ENCODE data around the gene KCNH1.

Gene KCNH1

DNA sequence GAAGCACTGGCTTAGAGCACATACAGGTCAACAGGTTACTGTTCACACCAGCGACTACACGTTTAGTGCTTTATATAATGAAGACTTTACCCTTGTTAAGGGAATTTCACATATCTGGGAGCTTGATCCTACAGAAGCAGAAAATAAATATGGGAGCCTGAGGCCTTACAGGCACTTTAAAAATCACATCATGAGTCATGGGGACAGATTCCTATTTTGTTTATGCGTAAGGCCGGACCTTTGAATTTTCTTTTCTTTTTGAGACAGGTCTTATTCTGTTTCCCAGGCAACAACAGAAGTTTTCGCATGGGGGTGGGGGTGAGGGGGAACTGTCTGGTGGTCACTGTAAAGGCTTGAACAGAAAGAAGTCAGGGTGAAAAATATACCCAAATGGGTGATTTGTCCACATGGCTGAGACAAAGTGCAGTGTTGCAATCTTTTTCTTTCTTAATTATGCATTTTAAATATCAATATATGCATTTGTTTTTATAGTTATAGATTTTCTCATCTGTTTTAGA is 276.7 kb downstream of the KCNH1 start:
- DNase-seq (ENCODE audit: low spot score) = no peak

DNA sequence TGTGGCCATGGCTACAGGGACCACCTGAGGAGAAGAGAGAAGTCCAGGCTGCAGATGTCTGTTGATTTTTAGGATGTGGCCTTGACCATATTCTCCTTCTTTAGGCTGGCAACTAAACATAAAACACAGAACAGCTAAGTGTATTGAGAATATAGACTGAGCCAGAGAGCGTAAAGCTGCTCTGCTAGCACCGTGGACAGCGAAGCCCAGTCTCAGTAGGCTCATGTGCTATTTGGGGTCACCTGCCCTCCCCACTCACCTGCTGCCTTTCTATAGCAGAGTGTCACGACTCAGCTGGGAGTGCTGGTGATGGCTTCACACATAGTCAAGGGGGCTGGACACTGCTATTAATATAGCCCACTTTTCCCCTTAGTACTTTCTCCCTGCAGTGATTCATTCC is 278.5 kb downstream of the KCNH1 start:
- DNase-seq (ENCODE audit: low spot score) = no peak

DNA sequence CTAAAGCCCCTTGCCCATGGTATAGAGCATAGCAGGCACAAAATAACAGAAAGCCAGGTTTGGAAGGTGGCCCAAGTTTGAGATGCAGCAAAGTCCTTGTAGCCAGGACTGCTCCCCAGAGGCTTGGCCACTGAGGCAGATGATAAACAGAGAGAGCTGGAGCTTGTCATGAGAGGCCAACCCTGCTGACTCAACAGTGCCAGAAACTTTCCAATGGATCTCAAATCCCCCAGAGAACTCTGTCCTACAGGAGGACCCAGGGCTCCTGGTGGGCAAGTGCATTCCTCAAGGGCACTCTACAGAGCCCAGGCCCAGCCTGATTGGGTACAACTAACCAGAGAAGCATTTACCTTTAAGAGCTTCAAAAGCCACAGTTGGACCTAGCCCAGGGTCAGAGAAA is 280.7 kb downstream of the KCNH1 start:
- DNase-seq (ENCODE audit: low spot score) = no peak

- DNase-seq (ENCODE audit: low spot score) = no peak
Measured at GRCh38 chr1:210850556-210850955, 283.4 kb downstream of the KCNH1 start.

GRCh38 chr1:210848474-210848873 is 285.5 kb downstream of the KCNH1 start:
- DNase-seq (ENCODE audit: low spot score) = no peak

GRCh38 chr1:210841926-210842625 is 291.9 kb downstream of the KCNH1 start:
- no peak for DNase-seq (ENCODE audit: low spot score)

DNA sequence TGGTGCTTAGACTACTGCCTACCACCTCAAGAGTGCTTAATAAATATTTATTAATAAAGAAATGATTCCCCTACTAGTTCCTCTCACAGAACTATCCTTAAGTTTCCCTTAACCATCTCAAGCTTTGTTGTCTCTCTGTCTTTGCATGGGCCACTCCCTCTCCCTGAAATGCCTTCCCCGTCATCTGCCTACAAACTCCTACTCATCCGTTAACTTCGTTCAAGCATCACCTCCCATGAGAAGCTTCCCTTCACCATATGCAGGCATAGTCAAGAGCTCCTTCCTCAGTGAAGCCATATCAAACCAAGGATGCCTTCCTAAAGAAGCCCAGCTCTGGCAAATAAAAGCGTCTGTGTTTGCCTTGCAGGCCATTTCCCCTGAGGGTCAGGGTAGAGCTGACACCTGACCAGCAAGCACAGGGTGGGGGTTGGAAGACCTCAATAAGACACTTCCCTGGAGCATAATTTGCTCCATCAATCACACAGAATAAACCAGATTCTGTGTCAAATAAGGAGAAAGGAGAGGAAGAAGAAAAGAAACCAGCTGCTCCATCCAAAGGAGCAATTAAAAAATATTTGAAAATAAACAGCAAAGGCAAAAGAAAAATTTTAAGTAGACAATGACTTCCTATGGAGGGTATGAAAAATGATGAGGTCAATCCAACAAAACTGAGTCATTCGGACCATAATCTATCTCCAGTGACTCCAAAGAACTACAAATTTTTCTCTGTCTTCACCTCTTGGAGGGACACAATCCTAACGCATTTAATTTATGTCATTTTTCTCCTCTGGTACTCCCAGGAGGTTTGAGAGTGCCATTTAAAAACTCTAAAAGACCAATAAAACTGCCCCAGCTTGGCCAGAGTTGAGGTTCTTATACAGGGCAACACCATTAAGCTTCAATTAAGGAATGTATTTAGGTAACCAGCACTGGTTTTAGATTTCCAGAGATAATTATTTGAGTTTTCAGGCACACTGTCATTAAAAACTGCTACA is 303.6 kb downstream of the KCNH1 start:
- no peak for DNase-seq (ENCODE audit: low spot score)

DNA sequence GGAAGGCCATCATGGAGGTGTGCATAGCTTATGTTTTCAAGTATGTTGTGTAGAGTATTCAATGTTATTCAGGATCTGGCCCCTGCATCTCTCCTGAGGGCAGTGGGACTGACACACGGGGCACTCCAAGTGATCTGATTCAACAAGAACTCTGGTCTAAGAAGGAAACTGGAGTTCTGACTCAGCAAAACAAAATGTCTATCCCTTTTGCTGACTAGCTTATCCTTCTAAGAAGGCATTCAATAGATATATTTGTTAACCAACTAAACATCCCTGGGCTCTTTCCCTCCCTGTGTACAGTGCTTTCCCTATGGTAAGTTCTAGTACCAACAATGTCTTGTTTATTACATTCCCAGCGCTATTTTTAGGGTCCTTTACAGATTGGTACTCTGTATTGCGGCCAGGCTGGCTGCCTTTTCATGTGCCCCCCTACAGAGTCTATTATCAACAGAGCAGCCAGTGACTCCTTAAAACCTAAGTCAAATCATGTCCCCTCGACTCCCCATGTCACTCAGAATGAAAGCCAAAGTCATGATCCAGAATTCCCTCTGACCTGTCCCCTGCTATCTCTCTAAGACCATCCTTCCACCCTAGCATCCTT is 304.9 kb downstream of the KCNH1 start:
- DNase-seq (ENCODE audit: low spot score) = peak; percentile 36

- DNase-seq (ENCODE audit: low spot score) = no peak
Measured at GRCh38 chr1:210827481-210827880, 306.5 kb downstream of the KCNH1 start.

DNA sequence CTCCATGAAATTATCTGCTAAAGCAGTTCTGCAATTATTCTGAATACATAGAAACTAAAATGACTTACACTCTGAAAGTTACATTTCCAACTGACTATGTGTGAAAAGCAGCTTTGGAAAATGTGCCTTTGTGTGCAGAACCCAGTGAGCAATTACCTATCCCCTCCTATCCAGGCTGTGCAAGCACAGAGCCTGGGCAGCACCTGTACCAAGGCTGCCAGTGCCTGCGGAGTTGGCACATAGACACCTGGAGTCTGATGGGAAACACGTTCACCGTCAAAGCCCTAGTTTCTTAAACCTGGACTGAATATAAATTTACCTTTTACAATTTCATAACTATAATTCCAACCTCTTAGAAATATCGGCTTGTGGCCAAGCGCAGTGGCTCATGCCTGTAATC is 307.3 kb downstream of the KCNH1 start:
- no peak for DNase-seq (ENCODE audit: low spot score)

- no peak for DNase-seq (ENCODE audit: low spot score)
Measured at GRCh38 chr1:210822932-210823331, 311.0 kb downstream of the KCNH1 start.

DNA sequence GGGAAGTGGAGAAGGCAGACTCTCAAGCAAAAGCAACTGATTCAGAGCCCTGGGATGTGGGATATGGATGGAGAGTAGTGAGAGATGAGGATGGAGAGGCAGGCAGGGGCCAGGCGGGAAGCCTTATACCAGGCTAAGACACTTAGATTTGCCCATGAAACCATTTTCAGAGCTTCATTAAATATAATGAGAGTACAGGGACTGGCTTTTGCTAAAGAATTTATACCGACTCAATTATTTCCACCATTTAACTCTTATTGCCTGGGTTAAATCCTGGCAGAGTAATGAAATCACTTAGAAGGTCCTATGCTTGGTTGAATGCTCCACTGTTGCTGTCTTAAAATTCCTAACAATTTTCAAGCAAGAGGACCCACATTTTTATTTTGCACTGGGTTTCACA is 311.7 kb downstream of the KCNH1 start:
- no peak for DNase-seq (ENCODE audit: low spot score)

GRCh38 chr1:210821615-210822014 is 312.3 kb downstream of the KCNH1 start:
- DNase-seq (ENCODE audit: low spot score) = no peak

- DNase-seq (ENCODE audit: low spot score) = no peak
Measured at GRCh38 chr1:210819266-210819665, 314.7 kb downstream of the KCNH1 start.

DNA sequence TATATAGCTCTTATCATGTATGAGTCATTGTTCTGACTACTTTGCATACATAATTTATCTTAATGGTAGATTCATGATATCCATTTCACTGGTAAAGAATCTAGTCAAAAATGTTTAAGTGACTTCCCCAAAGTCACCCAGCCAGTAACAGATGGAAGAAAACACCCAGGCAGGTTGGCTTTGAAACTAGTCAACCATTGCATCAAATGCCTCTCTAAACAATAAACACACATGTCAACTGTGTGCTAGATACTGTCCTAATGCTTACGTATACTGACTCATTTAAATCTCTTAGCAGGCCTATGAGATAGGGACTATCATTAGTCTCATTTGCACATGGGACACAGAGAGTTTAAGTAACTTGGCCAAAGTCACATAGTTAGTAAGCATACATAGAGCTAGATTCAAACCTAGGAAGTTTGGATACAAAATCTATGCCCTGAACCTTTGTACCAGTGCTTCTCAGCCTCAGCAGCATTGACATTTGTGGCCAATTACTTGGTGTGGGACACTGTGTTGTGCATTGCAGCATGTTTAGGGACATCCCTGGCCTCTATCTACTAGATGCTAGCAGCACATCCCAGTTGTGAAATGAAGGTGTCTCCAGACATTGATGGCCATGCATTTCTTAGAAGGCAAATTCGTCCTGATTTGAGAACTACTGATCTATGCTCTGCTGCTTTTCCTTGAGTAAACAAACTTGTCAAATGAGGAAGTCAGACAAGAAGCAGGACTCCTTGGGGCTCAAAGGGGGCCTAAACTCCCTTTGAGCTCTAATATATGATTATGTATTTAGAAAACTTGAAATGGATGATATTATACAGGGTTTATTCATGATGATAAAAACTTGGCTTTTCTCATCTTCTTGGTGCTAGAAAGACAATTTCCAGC is 316.3 kb downstream of the KCNH1 start:
- no peak for DNase-seq (ENCODE audit: low spot score)

- no peak for DNase-seq (ENCODE audit: low spot score)
Measured at GRCh38 chr1:210815641-210816550, 318.1 kb downstream of the KCNH1 start.

- DNase-seq (ENCODE audit: low spot score) = no peak
Measured at GRCh38 chr1:210814382-210815123, 319.4 kb downstream of the KCNH1 start.

- no peak for DNase-seq (ENCODE audit: low spot score)
Measured at GRCh38 chr1:210801501-210801900, 332.4 kb downstream of the KCNH1 start.

GRCh38 chr1:210800756-210801155 is 333.2 kb downstream of the KCNH1 start:
- DNase-seq (ENCODE audit: low spot score) = no peak

- peak; percentile 7 for DNase-seq (ENCODE audit: low spot score)
Measured at GRCh38 chr1:210800301-210800700, 333.6 kb downstream of the KCNH1 start.
